ENCODE results near the gene UFSP1. TPM values are rescaled to one million over a fixed set of nuclear protein-coding genes. Genes with fewer than 3 reads are reported as not detected.
A peak's percentile ranks its signal among the peaks of the same experiment; 100 is the strongest.
"Not testable (repeated sequence)": the region's sequence is repeated elsewhere in the genome, so short reads cannot be mapped to it uniquely, and the experiment has no call there.

Gene UFSP1
- total RNA-seq = 2.4 TPM
- long read RNA-seq, partial matches to known transcripts = 0 of 1 reads
- long read RNA-seq, other reads (novel, unspliced or antisense) = 0 of 1 reads

GRCh38 chr7:100888988-100889750 is at the start of gene UFSP1:
Gene UFSP1, minus strand, starts transcription at chr7:100889715. Its CDS starts 444 bp downstream, at chr7:100889271.
- H3K9me3 ChIP-seq (replicated peaks) = no peaks in the 10 kb centered on the region
- TF ChIP-seq CTCF (IDR thresholded peaks at IDR 0.05; ENCODE audit: borderline replicate concordance) = no peak
- peak within 1 kb of the TSS; percentile 93 for H3K27ac ChIP-seq (replicated peaks)
- peaks cover 19% of the 10 kb centered on the region for H3K27me3 ChIP-seq (ENCODE audit: low read depth)
- DNase-seq = no peak
- H3K4me3 ChIP-seq = peak within 1 kb of the TSS; percentile 80
- peaks cover 42% of the 10 kb centered on the region for H3K4me1 ChIP-seq
- peaks cover 46% of the 10 kb centered on the region for H3K36me3 ChIP-seq
- intact Hi-C loops (cut with micrococcal nuclease) = no loop called here

- H3K36me3 ChIP-seq; DNase-seq; H3K27ac ChIP-seq (replicated peaks); intact Hi-C loops (cut with micrococcal nuclease); H3K4me1 ChIP-seq; H3K4me3 ChIP-seq: not testable (repeated sequence)
- peaks cover 12% of the 10 kb centered on the region for H3K27me3 ChIP-seq (ENCODE audit: low read depth)
- peaks cover 36% of the 10 kb centered on the region for H3K9me3 ChIP-seq (replicated peaks)
These were observed 46.7 kb upstream of the UFSP1 start for GRCh38 chr7:100936167-100936566.

- intact Hi-C loops (cut with micrococcal nuclease); H3K27me3 ChIP-seq (ENCODE audit: low read depth); DNase-seq; H3K4me3 ChIP-seq; H3K27ac ChIP-seq (replicated peaks); H3K4me1 ChIP-seq; H3K36me3 ChIP-seq: not testable (repeated sequence)
- peaks cover 28% of the 10 kb centered on the region for H3K9me3 ChIP-seq (replicated peaks)
These were observed 45.9 kb upstream of the UFSP1 start for GRCh38 chr7:100935381-100935780.

- H3K36me3 ChIP-seq = no peaks in the 10 kb centered on the region
- DNase-seq = no peak
- H3K4me1 ChIP-seq = peaks cover 6% of the 10 kb centered on the region
- TF ChIP-seq CTCF (IDR thresholded peaks at IDR 0.05; ENCODE audit: borderline replicate concordance) = no peak
- intact Hi-C loops (cut with micrococcal nuclease) = no loop called here
- peaks cover 5% of the 10 kb centered on the region for H3K27me3 ChIP-seq (ENCODE audit: low read depth)
- peaks cover 13% of the 10 kb centered on the region for H3K9me3 ChIP-seq (replicated peaks)
- no peak overlapping the region for H3K4me3 ChIP-seq
- H3K27ac ChIP-seq (replicated peaks) = no peak overlapping the region
These were observed 44.2 kb upstream of the UFSP1 start for GRCh38 chr7:100933734-100934133.

- Histone ChIP-seq H3K36me3 (no peaks in the 10 kb centered on the region), H3K27ac (replicated peaks) (no peak overlapping the region), H3K27me3 (ENCODE audit: low read depth) (no peaks in the 10 kb centered on the region), H3K9me3 (replicated peaks) (peaks cover 13% of the 10 kb centered on the region), H3K4me3 (no peak overlapping the region), H3K4me1 (peaks cover 6% of the 10 kb centered on the region)
- no peak for DNase-seq
- intact Hi-C loops (cut with micrococcal nuclease) = no loop called here
- no peak for TF ChIP-seq CTCF (IDR thresholded peaks at IDR 0.05; ENCODE audit: borderline replicate concordance)
These were observed 40.3 kb upstream of the UFSP1 start for GRCh38 chr7:100929808-100930174.

- H3K9me3 ChIP-seq (replicated peaks); DNase-seq; H3K4me3 ChIP-seq; H3K4me1 ChIP-seq; H3K36me3 ChIP-seq; intact Hi-C loops (cut with micrococcal nuclease); H3K27ac ChIP-seq (replicated peaks): not testable (repeated sequence)
- H3K27me3 ChIP-seq (ENCODE audit: low read depth) = peaks cover 20% of the 10 kb centered on the region
These were observed 34.1 kb upstream of the UFSP1 start for GRCh38 chr7:100923616-100924015.

- no peaks in the 10 kb centered on the region for H3K9me3 ChIP-seq (replicated peaks)
- no peak for DNase-seq
- H3K27ac ChIP-seq (replicated peaks) = no peak overlapping the region
- H3K27me3 ChIP-seq (ENCODE audit: low read depth) = peaks cover 45% of the 10 kb centered on the region
- TF ChIP-seq CTCF (IDR thresholded peaks at IDR 0.05; ENCODE audit: borderline replicate concordance) = no peak
- H3K36me3 ChIP-seq = no peaks in the 10 kb centered on the region
- H3K4me3 ChIP-seq = no peak overlapping the region
- intact Hi-C loops (cut with micrococcal nuclease) = no loop called here
- no peaks in the 10 kb centered on the region for H3K4me1 ChIP-seq
These were observed 31.5 kb upstream of the UFSP1 start for GRCh38 chr7:100921039-100921438.

GRCh38 chr7:100919779-100920437 is 30.4 kb upstream of the UFSP1 start:
- H3K27ac ChIP-seq (replicated peaks); H3K36me3 ChIP-seq; H3K4me3 ChIP-seq; H3K9me3 ChIP-seq (replicated peaks); DNase-seq; H3K4me1 ChIP-seq; intact Hi-C loops (cut with micrococcal nuclease): not testable (repeated sequence)
- H3K27me3 ChIP-seq (ENCODE audit: low read depth) = peaks cover 50% of the 10 kb centered on the region

- H3K36me3 ChIP-seq; DNase-seq; intact Hi-C loops (cut with micrococcal nuclease); H3K4me1 ChIP-seq; H3K27ac ChIP-seq (replicated peaks); H3K9me3 ChIP-seq (replicated peaks); H3K4me3 ChIP-seq: not testable (repeated sequence)
- H3K27me3 ChIP-seq (ENCODE audit: low read depth) = peaks cover 50% of the 10 kb centered on the region
These were observed 29.8 kb upstream of the UFSP1 start for GRCh38 chr7:100919335-100919734.
